Fibroblast of the aortic adventitia (primary cell): ENCODE results near the gene PLXNB2. TPM values are rescaled to one million over a fixed set of nuclear protein-coding genes. Genes with fewer than 3 reads are reported as not detected.
"Not testable (repeated sequence)": the region's sequence is repeated elsewhere in the genome, so short reads cannot be mapped to it uniquely, and the experiment has no call there.

ENCODE experiments used
- DNase-seq: peaks from one replicate; pipeline ENCODE4 v3.0.0-alpha.2; 2010; ENCODE audit warnings: low read depth
- H3K4me3 ChIP-seq: 2 replicates; pipeline ENCODE4 v1.5.1; 2011; ENCODE audit warnings: low read depth, mild to moderate bottlenecking, control low read depth, low read length, moderate library complexity
- total RNA-seq: library from RNA; depleted of rRNA; stranded (reverse); fragments of >200 nt; gene quantifications from 2 replicates; pipeline ENCODE4 v1.2.3, GENCODE V29; 2012; ENCODE audit warnings: low replicate concordance
- TF ChIP-seq, protein P1 (sequence below): IDR thresholded peaks from 2 replicates; pipeline ENCODE4 v1.5.1; 2011; ENCODE audit warnings: mild to moderate bottlenecking, low read length, control low read depth, inconsistent platforms; ENCODE audit not compliant: insufficient read depth

Gene PLXNB2
- total RNA-seq, 1 donor: 130 TPM

DNA sequence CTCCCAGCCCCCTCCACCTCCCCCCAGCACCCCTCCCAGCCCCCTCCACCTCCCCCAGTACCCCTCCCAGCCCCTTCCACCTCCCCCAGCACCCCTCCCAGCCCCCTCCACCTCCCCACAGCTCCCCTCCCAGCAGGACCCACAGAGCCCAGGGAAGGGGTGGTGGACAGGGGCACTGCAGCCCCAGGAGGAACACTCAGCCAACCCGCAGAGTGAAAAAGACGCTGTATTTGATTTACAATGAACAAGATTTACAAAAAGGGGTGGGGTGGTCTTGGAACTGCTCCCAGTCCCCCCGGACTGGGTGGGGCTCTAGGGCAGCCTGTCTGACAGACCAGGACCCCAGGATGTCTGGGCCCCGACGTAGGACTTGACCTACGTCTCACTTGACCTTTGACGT, 32.7 kb downstream of the PLXNB2 start:
- DNase-seq: no peak
- TF ChIP-seq, protein P1, sequence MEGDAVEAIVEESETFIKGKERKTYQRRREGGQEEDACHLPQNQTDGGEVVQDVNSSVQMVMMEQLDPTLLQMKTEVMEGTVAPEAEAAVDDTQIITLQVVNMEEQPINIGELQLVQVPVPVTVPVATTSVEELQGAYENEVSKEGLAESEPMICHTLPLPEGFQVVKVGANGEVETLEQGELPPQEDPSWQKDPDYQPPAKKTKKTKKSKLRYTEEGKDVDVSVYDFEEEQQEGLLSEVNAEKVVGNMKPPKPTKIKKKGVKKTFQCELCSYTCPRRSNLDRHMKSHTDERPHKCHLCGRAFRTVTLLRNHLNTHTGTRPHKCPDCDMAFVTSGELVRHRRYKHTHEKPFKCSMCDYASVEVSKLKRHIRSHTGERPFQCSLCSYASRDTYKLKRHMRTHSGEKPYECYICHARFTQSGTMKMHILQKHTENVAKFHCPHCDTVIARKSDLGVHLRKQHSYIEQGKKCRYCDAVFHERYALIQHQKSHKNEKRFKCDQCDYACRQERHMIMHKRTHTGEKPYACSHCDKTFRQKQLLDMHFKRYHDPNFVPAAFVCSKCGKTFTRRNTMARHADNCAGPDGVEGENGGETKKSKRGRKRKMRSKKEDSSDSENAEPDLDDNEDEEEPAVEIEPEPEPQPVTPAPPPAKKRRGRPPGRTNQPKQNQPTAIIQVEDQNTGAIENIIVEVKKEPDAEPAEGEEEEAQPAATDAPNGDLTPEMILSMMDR: no peak
- H3K4me3 ChIP-seq: no peak overlapping the region

- DNase-seq: peak; percentile 59
- H3K4me3 ChIP-seq: no peak overlapping the region
- TF ChIP-seq, protein P1: peak; percentile 33
These were observed 33.1 kb downstream of the PLXNB2 start for GRCh38 chr22:50274311-50274710.

- H3K4me3 ChIP-seq, DNase-seq: not testable (repeated sequence)
These were observed 33.7 kb downstream of the PLXNB2 start for GRCh38 chr22:50273781-50274180.

DNA sequence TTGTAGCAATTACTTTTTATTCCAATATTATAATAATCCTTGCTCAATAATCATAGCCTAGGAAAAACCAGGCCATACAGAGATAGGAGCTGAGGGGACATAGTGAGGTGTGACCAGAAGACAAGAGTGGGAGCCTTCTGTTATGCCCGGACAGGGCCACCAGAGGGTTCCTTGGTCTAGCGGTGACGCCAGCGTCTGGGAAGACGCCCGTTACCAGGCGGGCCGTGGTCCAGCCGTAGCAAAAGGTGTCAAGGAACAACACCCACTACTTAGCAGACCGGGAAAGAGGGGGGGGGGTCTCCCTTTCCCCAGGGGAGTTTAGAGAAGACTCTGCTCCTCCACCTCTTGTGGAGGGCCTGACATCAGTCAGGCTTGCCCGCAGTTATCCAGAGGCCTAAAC, 34.1 kb downstream of the PLXNB2 start:
- H3K4me3 ChIP-seq, DNase-seq: not testable (repeated sequence)

- TF ChIP-seq, protein P1: no peak
- no peak for DNase-seq
- no peak overlapping the region for H3K4me3 ChIP-seq
These were observed 35.2 kb downstream of the PLXNB2 start for GRCh38 chr22:50272044-50272802.

GRCh38 chr22:50271519-50271970, 35.9 kb downstream of the PLXNB2 start:
- DNase-seq: peak; percentile 36
- TF ChIP-seq, protein P1: peak; percentile 7
- H3K4me3 ChIP-seq: peak overlapping the region; percentile 65

DNA sequence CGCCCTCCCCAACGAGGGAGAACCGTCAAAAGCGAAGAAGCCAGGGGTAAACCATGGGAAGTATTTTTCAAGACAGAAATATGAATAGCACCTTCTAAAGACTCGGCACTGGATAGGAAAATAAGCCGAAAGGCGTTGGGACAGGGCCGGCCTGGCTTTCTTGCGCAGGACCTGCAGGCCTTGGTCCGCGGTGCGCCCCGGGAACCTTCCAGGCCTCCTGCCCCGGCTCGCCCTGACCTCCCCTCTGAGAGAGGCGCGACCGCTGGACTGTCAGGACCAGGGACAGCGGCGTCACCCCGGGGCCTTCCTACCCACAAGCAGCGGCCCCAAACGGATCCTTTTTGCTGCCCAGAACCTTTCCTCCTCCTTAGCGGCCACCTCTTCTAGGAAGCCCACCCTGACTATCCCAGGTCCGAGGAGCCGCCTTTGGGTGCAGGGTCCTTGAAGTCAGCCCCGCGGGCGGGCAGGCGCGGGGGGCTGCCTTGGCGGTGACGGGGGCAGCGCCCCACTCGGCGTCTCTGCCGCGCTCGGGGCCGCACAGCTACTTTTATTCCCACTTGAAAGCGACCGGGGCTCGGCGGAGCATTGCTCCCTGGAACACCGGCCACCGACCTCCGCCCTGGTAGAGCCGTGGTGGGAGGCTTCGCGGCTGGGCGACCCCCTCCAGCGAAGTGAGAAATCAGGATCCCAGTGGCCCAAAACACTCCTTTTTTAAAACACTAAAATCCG, 36.6 kb downstream of the PLXNB2 start:
- DNase-seq: peak; percentile 65
- TF ChIP-seq, protein P1: no peak
- H3K4me3 ChIP-seq: peak overlapping the region; percentile 65
